Transverse colon (tissue), 4 donors: ENCODE measurements around the gene PCDHGB3.

Experiments used
- CTCF ChIP-seq, 5 experiments: fragments of 200-600 bp in 3 of 5; fragments of 450-650 bp in 2 of 5; sonication (generic) in 3 of 5; IDR thresholded peaks; 1 replicate in 2 of 5; 2 replicates in 3 of 5; pipeline ENCODE4 v1.5.1; 2016 to 2017; ENCODE audit warnings: antibody characterized with exemption in 5 of 5, inconsistent platforms in 3 of 5, mild to moderate bottlenecking in 2 of 5, moderate library complexity in 1 of 5
- EP300 ChIP-seq: sonication (generic); formaldehyde crosslinking; IDR thresholded peaks from one replicate; pipeline ENCODE4 v1.6.1; 2017; ENCODE audit warnings: antibody characterized with exemption, low read depth
- POLR2A ChIP-seq: fragments of 450-650 bp; IDR thresholded peaks from one replicate; pipeline ENCODE4 v1.6.1; 2016; ENCODE audit warnings: antibody characterized with exemption, mild to moderate bottlenecking, moderate library complexity
- POLR2AphosphoS5 ChIP-seq, 3 donors: sonication (generic); formaldehyde crosslinking; IDR thresholded peaks; one replicate each; pipeline ENCODE4 v1.6.1; 2016; ENCODE audit warnings: antibody characterized with exemption in 3 of 3

GRCh38 chr5:141421489-141421855 is 51.4 kb downstream of the PCDHGB3 start:
- TF ChIP-seq CTCF (IDR thresholded peaks at IDR 0.05), result no peak
- TF ChIP-seq EP300, result no peak
- TF ChIP-seq POLR2A, result no peak
- TF ChIP-seq POLR2AphosphoS5 (IDR thresholded peaks at IDR 0.05), result no peak
